Urothelium cell line (cell line): Measurements from ENCODE around the gene OR2A7.
"Not testable (repeated sequence)": the region's sequence is repeated elsewhere in the genome, so short reads cannot be mapped to it uniquely, and the experiment has no call there.

Source experiments
- DNase-seq: peaks from one replicate; pipeline ENCODE4 v3.0.0; 2011; ENCODE audit warnings: low spot score, mixed read lengths
- FAIRE-seq: peaks from 2 replicates; lab custom pipeline; 2011; peaks lifted over from hg19 to GRCh38; lab: Jason Lieb, UNC

Gene OR2A7

GRCh38 chr7:144256112-144256511, 8.5 kb downstream of the OR2A7 start:
- DNase-seq (no peak), FAIRE-seq (no peak)

DNA sequence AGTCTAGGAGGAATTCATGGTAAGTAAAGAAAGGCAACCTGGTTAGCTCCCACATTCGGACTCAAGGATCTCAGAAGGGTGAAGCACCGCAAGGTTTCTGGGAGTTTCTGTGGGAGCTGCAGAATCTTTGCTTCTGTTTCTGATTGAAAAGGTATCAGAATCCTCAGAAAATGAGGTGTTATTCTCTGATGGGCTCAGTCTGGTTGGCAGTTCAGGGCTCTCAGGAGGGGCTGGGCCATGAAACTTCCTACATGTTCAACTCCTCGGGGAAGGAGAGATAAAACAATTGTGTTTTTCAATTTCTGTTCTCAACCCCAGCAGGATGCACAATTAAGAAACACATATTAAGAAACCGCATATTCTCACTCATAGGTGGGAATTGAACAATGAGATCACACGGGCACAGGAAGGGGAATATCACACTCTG, 9.1 kb downstream of the OR2A7 start:
- no peak for DNase-seq
- no peak for FAIRE-seq

DNA sequence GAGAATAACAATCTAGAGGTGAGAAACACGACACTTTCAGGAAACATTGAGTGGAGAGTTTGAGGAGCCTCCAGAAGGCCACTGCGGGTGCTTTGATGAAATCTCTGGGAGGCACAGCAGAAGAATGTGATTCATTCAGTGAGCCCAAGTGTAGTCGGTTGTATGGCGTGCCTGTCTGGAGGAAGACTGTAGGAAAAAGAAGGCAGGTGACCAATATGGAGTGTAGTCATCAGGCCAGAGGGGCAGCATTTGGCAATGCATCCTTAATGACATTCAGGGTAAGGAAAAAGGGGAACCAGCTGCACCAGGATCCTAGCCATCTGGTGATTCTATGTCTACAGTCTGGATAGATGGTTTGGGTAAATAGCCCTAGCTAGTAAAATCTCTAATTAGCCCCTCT, 12.3 kb downstream of the OR2A7 start:
- DNase-seq, FAIRE-seq: not testable (repeated sequence)

DNA sequence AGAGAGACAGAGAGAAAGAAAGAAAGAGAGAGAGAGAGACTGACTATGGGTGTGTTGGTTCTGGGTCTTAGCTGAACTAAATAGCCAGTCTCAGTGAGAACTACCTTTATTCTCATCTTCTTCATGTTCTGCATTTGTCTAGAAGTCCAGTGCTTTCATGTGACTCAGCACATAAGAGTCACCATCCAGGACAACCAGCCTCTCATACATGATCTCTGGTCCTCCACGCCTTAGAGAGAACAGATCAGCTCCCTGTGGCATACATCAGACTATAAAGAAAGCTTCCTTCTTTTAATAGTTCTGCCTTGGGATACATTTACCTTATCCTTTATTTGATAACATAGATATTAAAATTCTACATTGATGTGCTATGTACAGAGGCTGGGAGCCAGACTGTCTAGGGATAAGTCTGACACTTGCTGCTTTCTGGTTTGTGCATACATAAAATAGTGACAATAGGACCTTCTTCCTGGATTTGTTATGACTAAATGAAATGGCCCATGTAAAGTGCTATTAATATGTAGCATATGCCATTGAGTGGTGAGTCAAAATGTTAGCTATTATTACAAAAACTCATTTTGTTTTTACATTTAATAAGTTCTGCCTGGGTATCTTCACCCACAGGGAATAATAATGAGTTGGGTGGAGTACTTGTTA, 16.8 kb downstream of the OR2A7 start:
- DNase-seq, FAIRE-seq: not testable (repeated sequence)

DNA sequence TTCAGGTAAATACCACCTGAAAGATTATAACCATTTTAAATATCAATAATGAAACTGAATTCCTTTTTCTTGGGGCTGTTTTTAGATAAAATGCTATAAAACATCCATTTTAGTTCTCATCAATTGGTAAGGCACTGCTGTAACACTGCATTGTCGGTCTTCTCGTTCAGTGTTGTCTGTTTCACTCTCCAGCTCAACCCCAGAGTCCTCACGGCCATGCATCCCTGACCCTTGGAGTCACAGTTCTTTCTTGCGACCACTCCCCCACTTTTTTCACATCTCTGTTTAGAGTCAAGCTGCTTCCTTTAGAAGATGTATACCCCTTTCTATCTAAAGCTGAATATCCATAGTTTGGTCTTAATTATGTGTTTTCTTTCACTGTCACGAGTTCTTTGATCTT, 17.6 kb downstream of the OR2A7 start:
- DNase-seq, FAIRE-seq: not testable (repeated sequence)

GRCh38 chr7:144245372-144245771, 19.2 kb downstream of the OR2A7 start:
- FAIRE-seq, DNase-seq: not testable (repeated sequence)

DNA sequence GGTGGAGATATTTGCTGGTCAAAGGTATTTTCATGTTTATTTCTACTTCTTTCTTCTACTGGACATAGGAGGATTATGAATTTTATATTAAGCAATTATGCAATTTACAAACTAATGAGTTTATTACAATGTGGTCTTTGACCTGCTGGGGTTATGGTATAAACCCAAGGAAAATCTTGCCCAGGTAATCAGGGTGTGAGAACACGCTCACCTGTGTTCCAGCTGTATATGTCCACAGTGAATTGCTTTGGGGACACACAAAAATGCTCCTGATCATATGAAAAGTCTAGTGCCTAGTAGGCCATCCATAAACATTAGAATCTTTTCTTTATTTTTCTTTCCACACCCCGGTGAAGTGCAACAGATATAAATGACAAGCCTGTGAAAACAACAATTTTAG, 25.2 kb downstream of the OR2A7 start, which contains the start of gene OR2A42:
TSS of gene OR2A42 (minus strand) at position 241 of the 400 bp plus-strand sequence. CDS start 6,762 bp downstream, outside the sequence.
- not testable (repeated sequence) for DNase-seq, FAIRE-seq

GRCh38 chr7:144238530-144239082, 26.0 kb downstream of the OR2A7 start:
- DNase-seq, FAIRE-seq: not testable (repeated sequence)

GRCh38 chr7:144233039-144233438, 31.6 kb downstream of the OR2A7 start:
- not testable (repeated sequence) for DNase-seq, FAIRE-seq

- not testable (repeated sequence) for DNase-seq, FAIRE-seq
Observed at GRCh38 chr7:144231027-144231426, 33.6 kb downstream of the OR2A7 start.

DNA sequence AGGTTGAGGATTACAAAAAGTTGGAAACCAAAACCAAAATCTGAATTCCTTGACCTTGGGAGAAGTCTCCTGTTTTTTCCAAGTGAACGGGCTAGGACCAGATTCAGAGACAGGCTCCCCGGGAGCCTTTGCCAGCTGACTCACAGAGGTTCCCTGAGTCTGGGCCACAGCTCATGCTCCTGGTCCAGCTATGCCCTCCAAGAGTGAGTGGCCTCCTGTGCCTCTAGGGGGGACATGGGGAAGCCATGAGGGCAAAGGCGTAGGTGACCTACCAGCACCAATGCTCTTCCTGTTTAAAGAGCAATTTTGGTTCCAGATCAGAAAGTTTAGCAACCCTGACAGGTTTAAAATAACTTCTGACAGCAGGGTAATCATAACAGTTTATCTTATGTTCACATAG, 35.8 kb downstream of the OR2A7 start:
- not testable (repeated sequence) for DNase-seq, FAIRE-seq

DNA sequence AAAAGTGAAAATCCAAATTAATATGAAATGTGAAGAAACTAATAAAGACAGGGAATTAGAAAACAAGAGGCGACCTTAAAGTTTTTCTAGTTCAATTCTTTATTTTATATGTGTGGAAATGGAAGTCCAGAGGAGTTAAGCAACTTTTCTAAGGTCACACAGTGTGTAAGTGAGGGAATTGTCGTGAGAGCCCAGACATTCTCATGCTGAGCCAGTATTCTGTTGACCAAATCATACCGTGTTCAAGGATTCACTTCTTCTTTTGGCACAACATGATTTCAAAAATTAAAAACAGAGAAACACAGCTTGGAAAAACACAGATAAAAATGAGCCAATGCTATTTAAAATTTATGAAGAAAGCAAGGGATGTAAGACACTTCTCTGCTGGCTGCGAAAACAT, 37.7 kb downstream of the OR2A7 start:
- not testable (repeated sequence) for DNase-seq, FAIRE-seq

DNA sequence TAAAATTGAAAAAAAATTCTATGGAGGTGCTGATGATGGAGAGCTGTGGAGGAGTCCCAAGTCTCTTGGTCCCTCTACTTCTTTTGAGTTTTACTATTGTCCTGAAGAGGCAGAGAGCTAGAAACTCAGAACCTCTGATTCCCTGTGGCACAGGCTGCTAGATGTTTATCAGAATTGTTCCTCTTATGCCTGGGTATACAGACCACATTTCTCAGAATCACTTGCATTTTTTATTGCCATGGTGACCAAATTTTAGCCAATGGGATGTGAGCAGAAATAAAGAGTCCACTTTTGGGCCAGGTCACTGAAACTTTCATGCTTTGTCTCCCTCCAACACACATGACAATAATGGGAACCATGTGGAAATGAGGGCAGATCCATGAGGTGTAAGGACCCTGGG, 40.9 kb downstream of the OR2A7 start:
- FAIRE-seq, DNase-seq: not testable (repeated sequence)

- not testable (repeated sequence) for FAIRE-seq, DNase-seq
Observed at GRCh38 chr7:144220531-144220930, 44.1 kb downstream of the OR2A7 start.

- DNase-seq, FAIRE-seq: not testable (repeated sequence)
Observed at GRCh38 chr7:144219149-144219548, 45.4 kb downstream of the OR2A7 start.

DNA sequence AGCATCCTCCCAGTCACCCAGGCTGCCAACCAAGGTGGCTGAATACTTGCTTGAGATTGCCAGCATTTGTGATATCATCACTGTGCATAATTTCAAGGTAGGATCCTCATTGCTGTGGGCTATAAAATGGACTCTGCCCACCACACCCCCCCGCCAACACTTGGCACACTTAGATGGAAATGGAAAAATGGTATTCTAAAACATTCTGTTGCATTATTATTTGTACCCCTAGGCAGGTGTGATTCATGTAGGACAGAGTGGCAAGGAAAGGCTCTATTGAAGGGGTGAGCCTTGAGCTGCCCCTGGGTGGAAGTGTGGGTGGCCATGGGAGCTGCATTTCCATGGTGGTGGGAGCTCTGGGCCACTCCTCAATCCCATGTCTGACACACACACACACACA, 46.0 kb downstream of the OR2A7 start:
- not testable (repeated sequence) for DNase-seq, FAIRE-seq

DNA sequence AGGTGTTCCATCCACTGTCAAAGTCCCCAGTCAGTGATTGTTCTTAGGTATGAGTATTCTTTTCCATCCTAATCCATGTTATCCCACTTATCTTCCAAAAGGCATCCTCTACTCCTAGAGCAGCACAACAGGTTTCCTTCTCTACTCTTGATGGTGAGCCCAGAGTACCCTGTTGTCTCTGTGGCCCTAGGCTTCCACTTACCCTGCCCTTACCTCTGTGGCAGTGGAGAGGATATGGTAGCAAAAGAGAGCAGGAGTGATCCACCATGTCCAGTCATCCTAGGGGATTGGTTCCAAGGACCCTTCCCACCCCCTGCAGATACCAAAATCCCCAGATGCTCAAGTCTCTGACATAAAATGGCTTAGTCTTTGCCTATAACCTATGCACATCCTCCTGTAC, 47.4 kb downstream of the OR2A7 start:
- DNase-seq, FAIRE-seq: not testable (repeated sequence)
